ENCODE data around the gene HRH3.
A peak's percentile ranks its signal among the peaks of the same experiment; 100 is the strongest.

HRH3 gene

DNA sequence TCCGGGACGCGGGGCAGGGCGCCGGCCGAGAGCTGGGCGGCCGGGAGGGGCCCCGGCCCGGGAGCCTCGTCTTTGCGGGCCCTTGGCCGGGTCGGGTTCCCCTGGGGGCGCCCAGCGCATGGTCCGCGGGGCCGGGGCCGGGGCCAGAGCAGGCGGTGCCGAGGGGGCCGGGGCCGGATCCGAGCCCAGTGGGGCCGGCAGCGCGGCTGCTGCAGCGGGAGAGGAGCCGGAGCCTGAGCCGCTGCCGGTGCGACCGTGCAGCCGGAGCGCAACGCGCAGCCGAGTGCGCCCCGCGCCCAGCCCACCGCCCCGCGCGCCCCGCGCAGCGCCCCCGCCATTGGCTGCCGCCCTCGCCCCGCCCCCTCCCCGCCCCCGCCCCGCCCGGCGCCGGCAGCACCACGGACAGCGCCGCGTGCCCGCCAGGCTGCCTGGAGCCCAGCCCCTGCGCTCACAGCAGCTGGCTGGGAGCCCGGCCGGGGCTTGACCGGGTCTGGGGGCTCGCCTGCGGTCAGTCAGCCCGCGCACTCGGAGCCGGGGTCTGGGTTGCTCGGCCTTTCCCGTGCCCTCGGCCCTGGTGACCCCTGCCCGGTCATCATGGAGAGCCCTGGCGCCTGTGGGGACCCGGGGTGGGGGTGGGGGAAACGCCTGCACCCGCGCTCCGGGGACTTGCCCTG is at the start of gene HRH3:
Gene HRH3, minus strand, starts transcription at position 287 of the 674 bp plus-strand sequence. CDS start 308 bp downstream, outside the sequence.
- H3K79me2 ChIP-seq (ENCODE audit: insufficient read depth, low read length), result no peaks in the 10 kb centered on the region
- H3K4me2 ChIP-seq (ENCODE audit: insufficient read depth, low read length), result peak within 1 kb of the TSS; percentile 55
- peaks cover 6% of the 10 kb centered on the region for H3K27me3 ChIP-seq (ENCODE audit: insufficient read depth, low read length, poor library complexity)
- H4K20me1 ChIP-seq (ENCODE audit: insufficient read depth, low read length), result peaks cover 62% of the 10 kb centered on the region
- H2AFZ ChIP-seq (ENCODE audit: low read depth, low read length), result no peak within 1 kb of the TSS
- TF ChIP-seq EZH2 (IDR thresholded peaks at IDR 0.05; ENCODE audit: borderline replicate concordance, low read depth, low read length, severe bottlenecking), result no peak
- TF ChIP-seq, protein P1, sequence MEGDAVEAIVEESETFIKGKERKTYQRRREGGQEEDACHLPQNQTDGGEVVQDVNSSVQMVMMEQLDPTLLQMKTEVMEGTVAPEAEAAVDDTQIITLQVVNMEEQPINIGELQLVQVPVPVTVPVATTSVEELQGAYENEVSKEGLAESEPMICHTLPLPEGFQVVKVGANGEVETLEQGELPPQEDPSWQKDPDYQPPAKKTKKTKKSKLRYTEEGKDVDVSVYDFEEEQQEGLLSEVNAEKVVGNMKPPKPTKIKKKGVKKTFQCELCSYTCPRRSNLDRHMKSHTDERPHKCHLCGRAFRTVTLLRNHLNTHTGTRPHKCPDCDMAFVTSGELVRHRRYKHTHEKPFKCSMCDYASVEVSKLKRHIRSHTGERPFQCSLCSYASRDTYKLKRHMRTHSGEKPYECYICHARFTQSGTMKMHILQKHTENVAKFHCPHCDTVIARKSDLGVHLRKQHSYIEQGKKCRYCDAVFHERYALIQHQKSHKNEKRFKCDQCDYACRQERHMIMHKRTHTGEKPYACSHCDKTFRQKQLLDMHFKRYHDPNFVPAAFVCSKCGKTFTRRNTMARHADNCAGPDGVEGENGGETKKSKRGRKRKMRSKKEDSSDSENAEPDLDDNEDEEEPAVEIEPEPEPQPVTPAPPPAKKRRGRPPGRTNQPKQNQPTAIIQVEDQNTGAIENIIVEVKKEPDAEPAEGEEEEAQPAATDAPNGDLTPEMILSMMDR (IDR thresholded peaks at IDR 0.05; ENCODE audit: borderline replicate concordance, extremely low read depth, low read length, poor library complexity, severe bottlenecking), result no peak
- no peak within 1 kb of the TSS for H3K9ac ChIP-seq (ENCODE audit: low read depth, low read length)
- H3K9me3 ChIP-seq (ENCODE audit: insufficient read depth, low read length, severe bottlenecking), result no peaks in the 10 kb centered on the region
- ATAC-seq (ENCODE audit: insufficient read depth, low read depth) (peak; percentile 83), DNase-seq (peak; percentile 80)
- no peak within 1 kb of the TSS for H3K27ac ChIP-seq (ENCODE audit: low read length)
- H3K4me3 ChIP-seq (ENCODE audit: low read depth in 1 of 2, low read length in 2 of 2), result no peak within 1 kb of the TSS
- H3K36me3 ChIP-seq (ENCODE audit: insufficient read depth, low read length), result no peaks in the 10 kb centered on the region
- H3K4me1 ChIP-seq (ENCODE audit: insufficient read depth, low read length), result peaks cover 6% of the 10 kb centered on the region

GRCh38 chr20:62269871-62270270 is 49.8 kb upstream of the HRH3 start:
- TF ChIP-seq EZH2 (IDR thresholded peaks at IDR 0.05; ENCODE audit: borderline replicate concordance, low read depth, low read length, severe bottlenecking), result no peak
- TF ChIP-seq, protein P1 (IDR thresholded peaks at IDR 0.05; ENCODE audit: borderline replicate concordance, extremely low read depth, low read length, poor library complexity, severe bottlenecking), result no peak
- Histone ChIP-seq H3K27ac (ENCODE audit: low read length) (no peak overlapping the region), H3K36me3 (ENCODE audit: insufficient read depth, low read length) (peaks cover 64% of the 10 kb centered on the region), H3K9me3 (ENCODE audit: insufficient read depth, low read length, severe bottlenecking) (no peaks in the 10 kb centered on the region), H3K4me1 (ENCODE audit: insufficient read depth, low read length) (no peaks in the 10 kb centered on the region), H2AFZ (ENCODE audit: low read depth, low read length) (no peak overlapping the region), H4K20me1 (ENCODE audit: insufficient read depth, low read length) (peaks cover 22% of the 10 kb centered on the region), H3K27me3 (ENCODE audit: insufficient read depth, low read length, poor library complexity) (no peaks in the 10 kb centered on the region), H3K4me3 (ENCODE audit: low read depth in 1 of 2, low read length in 2 of 2) (no peak overlapping the region), H3K4me2 (ENCODE audit: insufficient read depth, low read length) (no peak overlapping the region), H3K79me2 (ENCODE audit: insufficient read depth, low read length) (no peaks in the 10 kb centered on the region), H3K9ac (ENCODE audit: low read depth, low read length) (no peak overlapping the region)
- DNase-seq (no peak), ATAC-seq (ENCODE audit: insufficient read depth, low read depth) (no peak)

DNA sequence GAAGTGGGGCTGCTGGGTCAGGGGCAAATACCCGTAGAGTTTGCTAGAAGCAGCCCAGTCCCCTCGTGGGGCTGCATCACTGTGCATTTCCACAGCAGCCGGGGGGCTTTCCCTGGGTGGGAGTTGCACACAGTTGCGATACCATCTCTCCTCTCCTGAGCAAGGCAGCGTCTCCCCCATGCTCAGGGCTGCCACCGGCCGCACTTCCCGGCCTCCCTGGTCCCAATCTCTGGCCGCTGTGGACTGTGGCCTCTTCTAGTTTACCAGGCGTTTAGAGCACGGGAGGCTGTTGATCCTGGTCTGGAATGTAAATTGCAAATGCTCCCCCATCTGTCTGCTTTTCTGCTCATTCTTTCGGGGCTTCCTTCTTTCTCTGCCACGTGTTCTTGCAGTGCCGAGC is 49.3 kb upstream of the HRH3 start:
- no peak overlapping the region for H3K4me2 ChIP-seq (ENCODE audit: insufficient read depth, low read length)
- H3K4me3 ChIP-seq (ENCODE audit: low read depth in 1 of 2, low read length in 2 of 2), result no peak overlapping the region

More for the DNA sequence above, 49.3 kb upstream of the HRH3 start:
- H3K9me3 ChIP-seq (ENCODE audit: insufficient read depth, low read length, severe bottlenecking), result no peaks in the 10 kb centered on the region
- no peak overlapping the region for H3K27ac ChIP-seq (ENCODE audit: low read length)
- no peaks in the 10 kb centered on the region for H3K4me1 ChIP-seq (ENCODE audit: insufficient read depth, low read length)
- TF ChIP-seq, protein P1 (IDR thresholded peaks at IDR 0.05; ENCODE audit: borderline replicate concordance, extremely low read depth, low read length, poor library complexity, severe bottlenecking), result no peak
- no peak for TF ChIP-seq EZH2 (IDR thresholded peaks at IDR 0.05; ENCODE audit: borderline replicate concordance, low read depth, low read length, severe bottlenecking)
- H3K79me2 ChIP-seq (ENCODE audit: insufficient read depth, low read length), result no peaks in the 10 kb centered on the region
- H3K36me3 ChIP-seq (ENCODE audit: insufficient read depth, low read length), result peaks cover 65% of the 10 kb centered on the region
- no peaks in the 10 kb centered on the region for H3K27me3 ChIP-seq (ENCODE audit: insufficient read depth, low read length, poor library complexity)
- H3K9ac ChIP-seq (ENCODE audit: low read depth, low read length), result no peak overlapping the region
- peaks cover 20% of the 10 kb centered on the region for H4K20me1 ChIP-seq (ENCODE audit: insufficient read depth, low read length)
- H2AFZ ChIP-seq (ENCODE audit: low read depth, low read length), result no peak overlapping the region
- no peak for ATAC-seq (ENCODE audit: insufficient read depth, low read depth)
- DNase-seq, result no peak
